ENCODE results near the gene LCN10.
"Not testable (repeated sequence)": the region's sequence is repeated elsewhere in the genome, so short reads cannot be mapped to it uniquely, and the experiment has no call there.

Gene LCN10

GRCh38 chr9:136713550-136713949 is 29.2 kb downstream of the LCN10 start:
- no peak for DNase-seq (ENCODE audit: low spot score)
- no peak for TF ChIP-seq CTCF (IDR thresholded peaks at IDR 0.05; ENCODE audit: borderline replicate concordance, control extremely low read depth, extremely low read depth, insufficient read depth, missing control alignments)
- in situ Hi-C loops (cut with MboI; ENCODE audit: low sequenced_read_pairs, unreplicated experiment): no loop called here

- no peak for TF ChIP-seq CTCF (IDR thresholded peaks at IDR 0.05; ENCODE audit: borderline replicate concordance, control extremely low read depth, extremely low read depth, insufficient read depth, missing control alignments)
- no peak for DNase-seq (ENCODE audit: low spot score)
- in situ Hi-C loops (cut with MboI; ENCODE audit: low sequenced_read_pairs, unreplicated experiment): no loop called here
Measured at GRCh38 chr9:136712690-136713544, 29.8 kb downstream of the LCN10 start.

- DNase-seq (ENCODE audit: low spot score): peak; percentile 74
- no peak for TF ChIP-seq CTCF (IDR thresholded peaks at IDR 0.05; ENCODE audit: borderline replicate concordance, control extremely low read depth, extremely low read depth, insufficient read depth, missing control alignments)
- in situ Hi-C loops (cut with MboI; ENCODE audit: low sequenced_read_pairs, unreplicated experiment): no loop called here
Measured at GRCh38 chr9:136711751-136712689, 30.7 kb downstream of the LCN10 start, which contains the start of gene DIPK1B. Gene DIPK1B (plus strand): TSS chr9:136712572. CDS start chr9:136712666, 94 bp downstream.

- in situ Hi-C loops (cut with MboI; ENCODE audit: low sequenced_read_pairs, unreplicated experiment); DNase-seq (ENCODE audit: low spot score): not testable (repeated sequence)
Measured at GRCh38 chr9:136711219-136711648, 31.5 kb downstream of the LCN10 start.

- no peak for DNase-seq (ENCODE audit: low spot score)
- TF ChIP-seq CTCF (IDR thresholded peaks at IDR 0.05; ENCODE audit: borderline replicate concordance, control extremely low read depth, extremely low read depth, insufficient read depth, missing control alignments): no peak
- in situ Hi-C loops (cut with MboI; ENCODE audit: low sequenced_read_pairs, unreplicated experiment): no loop called here
Measured at GRCh38 chr9:136710543-136710942, 32.2 kb downstream of the LCN10 start.

- no peak for TF ChIP-seq CTCF (IDR thresholded peaks at IDR 0.05; ENCODE audit: borderline replicate concordance, control extremely low read depth, extremely low read depth, insufficient read depth, missing control alignments)
- DNase-seq (ENCODE audit: low spot score): no peak
- in situ Hi-C loops (cut with MboI; ENCODE audit: low sequenced_read_pairs, unreplicated experiment): no loop called here
Measured at GRCh38 chr9:136709454-136710109, 33.2 kb downstream of the LCN10 start.

All from GM13976 (cell line).